Right atrium auricular region (tissue), 2 donors: ENCODE results near the gene PWWP2A. TPM values are rescaled to one million over a fixed set of nuclear protein-coding genes. Genes with fewer than 3 reads are reported as not detected.
A peak's percentile ranks its signal among the peaks of the same experiment; 100 is the strongest.
"Not testable (repeated sequence)": the region's sequence is repeated elsewhere in the genome, so short reads cannot be mapped to it uniquely, and the experiment has no call there.

Source experiments
- DNase-seq: peaks from one replicate; pipeline ENCODE4 v3.0.0-alpha.2; 2019; ENCODE audit warnings: low spot score
- H3K27ac ChIP-seq, 2 donors: fragments of 200-600 bp; sonication (generic); 1 replicate in 1 of 2; 2 replicates in 1 of 2; pipeline ENCODE4 v1.5.1; 2016 to 2019
- H3K27me3 ChIP-seq, 2 donors: fragments of 200-600 bp; sonication (generic); one replicate each; pipeline versions ENCODE4 v1.5.1 to v1.6.0; 2017 to 2019
- H3K36me3 ChIP-seq: fragments of 200-600 bp; sonication (generic); one replicate; pipeline ENCODE4 v1.5.1; 2016
- H3K4me1 ChIP-seq, 2 donors: fragments of 200-600 bp; sonication (generic); one replicate each; pipeline versions ENCODE4 v1.5.1 to v1.6.0; 2017 to 2019
- H3K4me3 ChIP-seq, 2 donors: fragments of 200-600 bp; sonication (generic); 1 replicate in 1 of 2; 2 replicates in 1 of 2; pipeline ENCODE4 v1.5.1; 2017 to 2019; ENCODE audit warnings: mild to moderate bottlenecking in 1 of 2, moderate library complexity in 1 of 2
- H3K9me3 ChIP-seq, 2 donors: fragments of 200-600 bp; sonication (generic); one replicate each; pipeline ENCODE4 v1.5.1; 2019
- total RNA-seq, 2 donors: library from RNA; depleted of rRNA; stranded (reverse); fragments of >200 nt; gene quantifications; one replicate each; pipeline ENCODE4 v1.1.0, GENCODE V29; 2016
- TF ChIP-seq, protein P1 (sequence below), 2 donors: fragments of 200-600 bp; sonication (generic); IDR thresholded peaks; one replicate each; pipeline ENCODE4 v1.5.1; 2019; ENCODE audit warnings: antibody characterized with exemption in 2 of 2

The PWWP2A gene
- total RNA-seq, 2 donors from 2014 or later = 16.7 to 21.3 TPM

DNA sequence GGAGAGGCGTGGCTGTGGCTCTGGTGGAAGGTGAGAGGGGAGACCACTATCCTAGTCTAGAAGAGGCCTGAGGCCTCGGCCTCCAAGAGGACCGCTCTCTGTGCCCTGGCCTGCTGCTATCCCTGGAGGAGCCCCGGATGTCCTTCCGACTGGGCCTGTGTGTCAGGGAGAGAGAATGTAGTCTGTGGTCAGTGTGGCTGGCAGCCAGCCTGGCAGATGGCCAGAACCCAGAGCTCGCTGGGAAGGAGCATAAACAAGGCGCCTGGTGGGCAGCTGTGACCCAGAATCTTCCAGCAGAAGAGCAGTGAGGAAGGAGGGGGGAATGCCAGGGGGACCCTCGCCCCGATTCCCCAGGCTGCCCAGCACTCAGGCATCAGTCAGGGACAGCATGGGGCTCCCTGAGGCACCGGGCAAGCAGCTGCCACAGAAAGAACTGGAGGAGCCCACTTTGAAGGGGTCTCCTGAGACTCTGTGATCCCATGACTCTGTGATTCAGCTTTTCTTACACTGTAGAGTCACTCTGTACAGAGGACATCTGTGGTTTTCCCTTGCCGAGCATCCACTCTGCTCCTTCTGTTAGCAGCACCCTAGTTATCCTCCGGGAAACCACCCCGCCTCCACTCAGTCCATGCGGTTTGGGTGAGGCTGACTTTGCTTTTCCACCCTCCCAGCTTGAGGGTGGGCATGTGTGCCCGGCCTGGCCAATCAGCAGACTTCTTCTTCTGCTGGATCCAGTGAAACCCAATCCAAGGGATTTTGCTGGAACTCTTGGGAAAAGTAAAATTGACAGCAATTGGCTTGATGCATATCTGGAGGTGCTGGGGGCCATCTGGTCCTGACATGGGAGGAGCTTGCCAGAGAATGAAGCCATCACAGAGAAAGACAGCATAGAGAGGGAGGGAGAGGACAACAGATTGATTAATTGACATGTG is 46.2 kb upstream of the PWWP2A start:
- Histone ChIP-seq H3K27ac (peak overlapping the region; percentile 81 to 85), H3K36me3 (no peaks in the 10 kb centered on the region), H3K27me3 (no peaks in the 10 kb centered on the region), H3K4me3 (no peak overlapping the region), H3K4me1 (peaks cover 0 to 39% of the 10 kb centered on the region in 2 donors), H3K9me3 (no peaks in the 10 kb centered on the region)
- DNase-seq = peak; percentile 91
- TF ChIP-seq, protein P1, sequence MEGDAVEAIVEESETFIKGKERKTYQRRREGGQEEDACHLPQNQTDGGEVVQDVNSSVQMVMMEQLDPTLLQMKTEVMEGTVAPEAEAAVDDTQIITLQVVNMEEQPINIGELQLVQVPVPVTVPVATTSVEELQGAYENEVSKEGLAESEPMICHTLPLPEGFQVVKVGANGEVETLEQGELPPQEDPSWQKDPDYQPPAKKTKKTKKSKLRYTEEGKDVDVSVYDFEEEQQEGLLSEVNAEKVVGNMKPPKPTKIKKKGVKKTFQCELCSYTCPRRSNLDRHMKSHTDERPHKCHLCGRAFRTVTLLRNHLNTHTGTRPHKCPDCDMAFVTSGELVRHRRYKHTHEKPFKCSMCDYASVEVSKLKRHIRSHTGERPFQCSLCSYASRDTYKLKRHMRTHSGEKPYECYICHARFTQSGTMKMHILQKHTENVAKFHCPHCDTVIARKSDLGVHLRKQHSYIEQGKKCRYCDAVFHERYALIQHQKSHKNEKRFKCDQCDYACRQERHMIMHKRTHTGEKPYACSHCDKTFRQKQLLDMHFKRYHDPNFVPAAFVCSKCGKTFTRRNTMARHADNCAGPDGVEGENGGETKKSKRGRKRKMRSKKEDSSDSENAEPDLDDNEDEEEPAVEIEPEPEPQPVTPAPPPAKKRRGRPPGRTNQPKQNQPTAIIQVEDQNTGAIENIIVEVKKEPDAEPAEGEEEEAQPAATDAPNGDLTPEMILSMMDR (IDR thresholded peaks at IDR 0.05) = no peak

DNA sequence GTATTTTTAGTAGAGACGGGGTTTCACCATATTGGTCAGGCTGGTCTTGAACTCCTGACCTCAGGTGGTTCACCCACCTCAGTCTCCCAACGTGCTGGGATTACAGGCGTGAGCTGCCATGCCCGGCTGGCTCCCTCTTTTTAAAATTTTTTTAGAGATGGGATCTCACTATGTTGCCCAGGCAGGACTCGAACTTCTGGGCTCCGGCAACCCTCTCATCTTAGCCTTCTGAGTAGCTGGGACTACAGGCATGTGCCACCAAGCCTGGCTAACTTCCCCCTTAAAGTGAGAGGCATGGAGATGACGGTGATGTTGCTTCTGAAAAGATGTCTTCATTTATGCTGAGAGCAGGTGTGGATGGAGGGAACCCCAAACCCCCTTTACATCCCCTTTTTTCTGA is 43.7 kb upstream of the PWWP2A start:
- Histone ChIP-seq H3K36me3 (no peaks in the 10 kb centered on the region), H3K4me3 (no peak overlapping the region), H3K27me3 (no peaks in the 10 kb centered on the region), H3K4me1 (peaks cover 0 to 26% of the 10 kb centered on the region in 2 donors), H3K9me3 (no peaks in the 10 kb centered on the region), H3K27ac (no peak overlapping the region)
- TF ChIP-seq, protein P1 (IDR thresholded peaks at IDR 0.05) = no peak
- no peak for DNase-seq

DNA sequence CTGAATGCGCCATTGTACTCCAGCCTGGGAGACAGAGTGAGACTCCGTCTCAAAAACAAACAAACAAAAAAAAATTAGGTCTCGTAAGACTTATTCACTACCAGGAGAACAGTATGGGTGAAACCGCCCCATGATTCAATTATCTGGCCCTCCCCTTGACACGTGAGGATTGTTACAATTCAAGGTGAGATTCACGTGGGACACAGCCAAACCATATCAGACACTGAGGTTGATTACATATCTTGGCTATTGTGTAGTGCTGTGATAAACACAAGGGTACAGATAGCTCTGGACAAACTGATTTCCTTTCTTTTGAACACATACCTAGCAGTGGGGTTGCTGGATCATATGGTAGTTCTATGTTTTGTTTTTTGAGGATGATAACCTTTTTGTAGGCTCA is 42.4 kb upstream of the PWWP2A start:
- H3K36me3 ChIP-seq = no peaks in the 10 kb centered on the region
- no peaks in the 10 kb centered on the region for H3K9me3 ChIP-seq
- H3K4me3 ChIP-seq = no peak overlapping the region
- TF ChIP-seq, protein P1 (IDR thresholded peaks at IDR 0.05) = no peak
- DNase-seq = no peak
- H3K27ac ChIP-seq = no peak overlapping the region
- peaks cover 0 to 22% of the 10 kb centered on the region in 2 donors for H3K4me1 ChIP-seq
- H3K27me3 ChIP-seq = no peaks in the 10 kb centered on the region

DNA sequence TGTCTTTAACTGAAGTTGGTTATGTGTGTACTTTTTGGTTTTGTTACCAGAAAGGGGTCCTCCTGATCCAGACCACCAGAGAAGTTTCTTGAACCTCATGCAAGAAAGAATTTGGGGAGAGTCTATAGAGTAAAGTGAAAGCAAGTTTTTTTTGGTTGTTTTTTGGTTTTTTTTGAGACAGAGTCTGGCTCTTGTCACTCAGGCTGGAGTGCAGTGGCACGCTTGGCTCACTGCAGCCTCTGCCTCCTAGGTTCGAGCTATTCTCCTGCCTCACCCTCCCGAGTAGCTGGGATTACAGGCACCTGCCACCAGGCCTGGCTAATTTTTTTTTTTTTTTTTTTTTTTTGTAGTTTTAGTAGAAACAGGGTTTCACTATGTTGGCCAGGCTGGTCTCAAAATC is 41.6 kb upstream of the PWWP2A start:
- not testable (repeated sequence) for H3K36me3 ChIP-seq, H3K27ac ChIP-seq, H3K9me3 ChIP-seq, H3K27me3 ChIP-seq, H3K4me3 ChIP-seq, DNase-seq
- H3K4me1 ChIP-seq = peaks cover 0 to 15% of the 10 kb centered on the region in 2 donors

DNA sequence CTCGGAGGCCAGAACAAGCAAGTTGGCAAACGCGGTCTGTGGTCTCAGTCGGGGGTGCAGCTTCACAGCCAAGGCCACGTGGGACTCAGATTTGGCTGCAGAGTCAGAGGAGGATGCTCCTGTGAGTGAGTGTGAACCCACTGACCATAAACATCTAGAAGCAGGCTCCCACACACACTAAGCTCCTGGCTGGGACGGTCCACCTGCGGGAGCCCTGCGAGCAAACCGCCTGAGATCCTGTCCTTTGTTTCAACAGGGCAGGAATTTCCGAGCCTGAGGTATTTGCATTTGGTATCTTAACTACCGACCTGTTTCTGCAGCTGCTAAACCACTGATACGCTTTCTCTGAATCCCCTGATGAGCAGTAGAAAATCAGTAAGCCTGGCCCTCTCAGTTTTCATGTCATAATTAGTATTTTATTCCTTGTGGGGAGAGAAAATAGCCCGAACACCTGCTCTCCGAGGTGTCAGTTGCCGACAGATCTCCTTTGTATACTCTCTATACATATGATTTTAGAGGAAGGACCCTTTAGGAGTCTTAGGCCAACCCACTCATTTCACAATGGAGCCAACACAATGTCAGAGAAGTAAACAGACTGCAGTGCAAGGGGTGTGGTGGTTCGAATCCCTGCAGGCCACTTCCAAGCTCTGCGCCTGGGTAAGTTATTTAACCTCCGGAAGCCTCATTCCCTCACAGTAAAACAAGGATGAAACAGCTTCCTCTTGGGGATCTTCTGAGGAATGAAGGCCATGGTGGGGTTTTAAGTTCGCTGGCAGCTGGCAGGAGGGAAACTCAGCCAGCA is 40.9 kb upstream of the PWWP2A start:
- Histone ChIP-seq H3K9me3 (no peaks in the 10 kb centered on the region), H3K4me3 (no peak overlapping the region), H3K4me1 (peaks cover 0 to 8% of the 10 kb centered on the region in 2 donors), H3K36me3 (no peaks in the 10 kb centered on the region), H3K27me3 (no peaks in the 10 kb centered on the region), H3K27ac (no peak overlapping the region)
- no peak for DNase-seq
- TF ChIP-seq, protein P1 (IDR thresholded peaks at IDR 0.05) = no peak

DNA sequence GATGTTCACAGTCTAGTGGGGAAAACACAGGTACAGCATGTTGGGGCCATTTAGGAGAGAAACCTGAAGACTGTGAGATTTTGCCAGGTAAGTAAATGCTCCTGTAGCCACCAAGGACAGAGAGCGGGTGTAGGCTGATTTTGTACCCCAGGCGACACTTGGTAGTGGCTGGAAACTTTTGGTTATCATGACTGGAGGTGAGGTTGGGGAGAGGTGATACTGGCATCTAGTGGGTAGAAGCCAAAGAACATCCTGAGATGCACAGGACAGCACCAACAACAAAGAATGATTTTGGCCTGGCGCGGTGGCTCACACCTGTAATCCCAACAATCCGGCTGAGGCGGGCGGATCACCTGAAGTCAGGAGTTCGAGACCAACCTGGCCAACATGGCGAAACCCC is 38.8 kb upstream of the PWWP2A start:
- no peaks in the 10 kb centered on the region for H3K27me3 ChIP-seq
- no peak overlapping the region for H3K4me3 ChIP-seq
- H3K36me3 ChIP-seq = no peaks in the 10 kb centered on the region
- TF ChIP-seq, protein P1 (IDR thresholded peaks at IDR 0.05) = no peak
- H3K9me3 ChIP-seq = no peaks in the 10 kb centered on the region
- no peak overlapping the region for H3K27ac ChIP-seq
- no peak for DNase-seq
- H3K4me1 ChIP-seq = no peaks in the 10 kb centered on the region
